Mesendoderm (in vitro differentiated cells): ENCODE results near the gene CNTN2.

ENCODE experiments used
- DNase-seq: peaks from one replicate; pipeline ENCODE4 v3.0.0; 2013
- H2AK5ac ChIP-seq: 2 replicates; pipeline ENCODE4 v1.6.1; 2013; ENCODE audit warnings: low read length, inconsistent platforms
- H2BK120ac ChIP-seq: 2 replicates; pipeline ENCODE4 v1.6.1; 2013; ENCODE audit warnings: low read depth, mild to moderate bottlenecking, low read length, moderate library complexity, mixed read lengths
- H2BK15ac ChIP-seq: replicated peaks from 2 replicates; pipeline ENCODE4 v1.6.1; 2013; ENCODE audit warnings: low read depth, mild to moderate bottlenecking, moderate library complexity
- H2BK5ac ChIP-seq: 2 replicates; pipeline ENCODE4 v1.6.1; 2013; ENCODE audit warnings: low read length, inconsistent platforms
- H3K18ac ChIP-seq: 2 replicates; pipeline ENCODE4 v1.6.1; 2013; ENCODE audit warnings: mild to moderate bottlenecking, low read length, mixed read lengths
- H3K23ac ChIP-seq: one replicate; pipeline ENCODE4 v1.6.1; 2013; ENCODE audit warnings: low read length
- H3K27ac ChIP-seq: 2 replicates; pipeline ENCODE4 v1.5.1; 2013; ENCODE audit warnings: low read depth, mild to moderate bottlenecking, inconsistent platforms, low read length, moderate library complexity
- H3K27me3 ChIP-seq: 2 replicates; pipeline ENCODE4 v1.6.1; 2013; ENCODE audit warnings: low read length, control low read depth, mild to moderate bottlenecking, inconsistent platforms; ENCODE audit not compliant: insufficient read depth, poor library complexity
- H3K36me3 ChIP-seq: 2 replicates; pipeline ENCODE4 v1.6.1; 2013; ENCODE audit warnings: low read length, inconsistent platforms; ENCODE audit not compliant: control insufficient read depth, insufficient read depth
- H3K4ac ChIP-seq: one replicate; pipeline ENCODE4 v1.6.1; 2013; ENCODE audit warnings: low read depth, mild to moderate bottlenecking, low read length, moderate library complexity
- H3K4me1 ChIP-seq: 2 replicates; pipeline ENCODE4 v1.6.1; 2013; ENCODE audit warnings: low read depth, low read length, inconsistent platforms; ENCODE audit not compliant: control insufficient read depth
- H3K4me2 ChIP-seq: 2 replicates; pipeline ENCODE4 v1.6.1; 2013; ENCODE audit warnings: low read length
- H3K4me3 ChIP-seq: 2 replicates; pipeline ENCODE4 v1.5.1; 2013; ENCODE audit warnings: mild to moderate bottlenecking, low read length
- H3K56ac ChIP-seq: one replicate; pipeline ENCODE4 v1.6.1; 2013; ENCODE audit warnings: low read length
- H3K79me1 ChIP-seq: 2 replicates; pipeline ENCODE4 v1.6.1; 2013; ENCODE audit warnings: low read length, inconsistent platforms
- H3K79me2 ChIP-seq: 2 replicates; pipeline ENCODE4 v1.6.1; 2013; ENCODE audit warnings: mild to moderate bottlenecking, low read length; ENCODE audit not compliant: control insufficient read depth, insufficient read depth
- H3K9ac ChIP-seq: 2 replicates; pipeline ENCODE4 v1.6.1; 2013; ENCODE audit warnings: low read length, inconsistent platforms
- H4K5ac ChIP-seq: one replicate; pipeline ENCODE4 v1.6.1; 2013; ENCODE audit warnings: low read length
- H4K8ac ChIP-seq: one replicate; pipeline ENCODE4 v1.6.1; 2013; ENCODE audit warnings: low read depth, mild to moderate bottlenecking, control low read depth, low read length, moderate library complexity
- WGBS: extraction: QIAGEN DNeasy Blood & Tissue Kit; methylation state at CpG from one replicate; pipeline ENCODE4 v1.1.7; 2013; ENCODE audit warnings: low lambda C conversion rate, missing lambda C conversion rate; ENCODE audit not compliant: insufficient coverage; ENCODE audit errors: extremely low coverage; 5-methylcytosine and 5-hydroxymethylcytosine counted together

CNTN2 gene

GRCh38 chr1:205108464-205108863 lies 65.5 kb downstream of the CNTN2 start:
- Histone ChIP-seq H3K18ac (no peak overlapping the region), H3K23ac (no peak overlapping the region), H3K27me3 (no peaks in the 10 kb centered on the region), H2AK5ac (no peak overlapping the region), H3K27ac (no peak overlapping the region), H3K4ac (no peak overlapping the region), H2BK120ac (no peak overlapping the region), H2BK15ac (no peak overlapping the region), H4K8ac (no peak overlapping the region), H2BK5ac (no peak overlapping the region), H3K4me1 (no peaks in the 10 kb centered on the region), H3K79me2 (no peaks in the 10 kb centered on the region), H3K4me3 (no peak overlapping the region), H3K79me1 (no peaks in the 10 kb centered on the region), H3K56ac (no peak overlapping the region), H3K9ac (no peak overlapping the region), H3K4me2 (no peak overlapping the region), H4K5ac (no peak overlapping the region), H3K36me3 (peaks cover 4% of the 10 kb centered on the region)
- WGBS, result no CpG with 5 or more reads among the region's 4 CpGs
- DNase-seq, result no peak

GRCh38 chr1:205109269-205109668 lies 66.3 kb downstream of the CNTN2 start:
- Histone ChIP-seq H2AK5ac (no peak overlapping the region), H2BK120ac (no peak overlapping the region), H4K5ac (no peak overlapping the region), H2BK5ac (no peak overlapping the region), H3K4ac (no peak overlapping the region), H3K36me3 (peaks cover 4% of the 10 kb centered on the region), H3K27ac (no peak overlapping the region), H3K56ac (no peak overlapping the region), H3K4me1 (no peaks in the 10 kb centered on the region), H3K4me3 (no peak overlapping the region), H3K9ac (no peak overlapping the region), H4K8ac (no peak overlapping the region), H3K79me1 (no peaks in the 10 kb centered on the region), H3K23ac (no peak overlapping the region), H2BK15ac (no peak overlapping the region), H3K18ac (no peak overlapping the region), H3K27me3 (no peaks in the 10 kb centered on the region), H3K79me2 (no peaks in the 10 kb centered on the region), H3K4me2 (no peak overlapping the region)
- DNase-seq, result no peak
- WGBS, result no CpG with 5 or more reads among the region's 1 CpG

GRCh38 chr1:205109711-205110110 lies 66.7 kb downstream of the CNTN2 start:
- no peak overlapping the region for H4K5ac ChIP-seq
- no peak overlapping the region for H3K4me2 ChIP-seq
- no peak overlapping the region for H3K18ac ChIP-seq
- no CpG with 5 or more reads among the region's 5 CpGs for WGBS
- H2BK15ac ChIP-seq, result no peak overlapping the region
- H3K9ac ChIP-seq, result no peak overlapping the region
- no peaks in the 10 kb centered on the region for H3K27me3 ChIP-seq
- no peak overlapping the region for H2AK5ac ChIP-seq
- DNase-seq, result no peak
- H3K23ac ChIP-seq, result no peak overlapping the region
- H2BK120ac ChIP-seq, result no peak overlapping the region
- no peak overlapping the region for H4K8ac ChIP-seq
- H3K27ac ChIP-seq, result no peak overlapping the region
- no peak overlapping the region for H3K4ac ChIP-seq
- no peaks in the 10 kb centered on the region for H3K4me1 ChIP-seq
- H3K36me3 ChIP-seq, result peaks cover 4% of the 10 kb centered on the region
- no peaks in the 10 kb centered on the region for H3K79me2 ChIP-seq
- H3K56ac ChIP-seq, result no peak overlapping the region
- no peak overlapping the region for H3K4me3 ChIP-seq
- no peaks in the 10 kb centered on the region for H3K79me1 ChIP-seq
- no peak overlapping the region for H2BK5ac ChIP-seq

GRCh38 chr1:205111354-205111753 lies 68.3 kb downstream of the CNTN2 start:
- H4K8ac ChIP-seq, result no peak overlapping the region
- no peak overlapping the region for H2BK15ac ChIP-seq
- no peak overlapping the region for H2BK120ac ChIP-seq
- H3K79me2 ChIP-seq, result no peaks in the 10 kb centered on the region
- no peak overlapping the region for H3K4ac ChIP-seq
- H3K9ac ChIP-seq, result no peak overlapping the region
- no peak overlapping the region for H2AK5ac ChIP-seq
- H3K18ac ChIP-seq, result no peak overlapping the region
- no peak overlapping the region for H3K4me2 ChIP-seq
- no peaks in the 10 kb centered on the region for H3K4me1 ChIP-seq
- H3K56ac ChIP-seq, result no peak overlapping the region
- no peak overlapping the region for H3K27ac ChIP-seq
- H3K36me3 ChIP-seq, result no peaks in the 10 kb centered on the region
- no peak overlapping the region for H4K5ac ChIP-seq
- no peak overlapping the region for H3K4me3 ChIP-seq
- no peak overlapping the region for H2BK5ac ChIP-seq
- no peaks in the 10 kb centered on the region for H3K27me3 ChIP-seq
- no peak overlapping the region for H3K23ac ChIP-seq
- no peak for DNase-seq
- H3K79me1 ChIP-seq, result peaks cover 2% of the 10 kb centered on the region

GRCh38 chr1:205118752-205119151 lies 75.7 kb downstream of the CNTN2 start:
- Histone ChIP-seq H3K79me2 (peaks cover 26% of the 10 kb centered on the region), H3K27ac (no peak overlapping the region), H3K4ac (no peak overlapping the region), H3K4me3 (no peak overlapping the region), H3K4me2 (no peak overlapping the region), H3K18ac (no peak overlapping the region), H3K36me3 (no peaks in the 10 kb centered on the region), H3K79me1 (peaks cover 16% of the 10 kb centered on the region), H2BK5ac (no peak overlapping the region), H3K27me3 (no peaks in the 10 kb centered on the region), H2AK5ac (no peak overlapping the region), H4K5ac (no peak overlapping the region), H3K56ac (no peak overlapping the region), H3K23ac (no peak overlapping the region), H2BK120ac (no peak overlapping the region), H4K8ac (no peak overlapping the region), H3K4me1 (no peaks in the 10 kb centered on the region), H2BK15ac (no peak overlapping the region), H3K9ac (no peak overlapping the region)
- DNase-seq, result no peak
- no CpG with 5 or more reads among the region's 2 CpGs for WGBS

- peak; percentile 99 for DNase-seq
- no peaks in the 10 kb centered on the region for H3K36me3 ChIP-seq
- peak within 1 kb of the TSS; percentile 80 for H3K9ac ChIP-seq
Measured at GRCh38 chr1:205121660-205122488, 78.9 kb downstream of the CNTN2 start, which contains the start of gene RBBP5. Gene RBBP5 (minus strand): TSS chr1:205121978. CDS start chr1:205121873, 105 bp downstream.

More at GRCh38 chr1:205121660-205122488, 78.9 kb downstream of the CNTN2 start, which contains the start of gene RBBP5:
- Histone ChIP-seq H3K27me3 (no peaks in the 10 kb centered on the region), H2BK15ac (no peak within 1 kb of the TSS), H2AK5ac (no peak within 1 kb of the TSS), H3K56ac (peak within 1 kb of the TSS; percentile 76), H3K79me1 (peaks cover 14% of the 10 kb centered on the region), H3K4me1 (no peaks in the 10 kb centered on the region), H3K4ac (no peak within 1 kb of the TSS), H4K5ac (peak within 1 kb of the TSS; percentile 89), H3K4me3 (peak within 1 kb of the TSS; percentile 81), H3K4me2 (peak within 1 kb of the TSS; percentile 52), H2BK5ac (no peak within 1 kb of the TSS), H3K18ac (no peak within 1 kb of the TSS), H4K8ac (peak within 1 kb of the TSS; percentile 88), H3K79me2 (peaks cover 26% of the 10 kb centered on the region), H2BK120ac (no peak within 1 kb of the TSS), H3K27ac (no peak within 1 kb of the TSS), H3K23ac (no peak within 1 kb of the TSS)
- WGBS, result no CpG with 5 or more reads among the region's 46 CpGs
